ENCODE data around the gene CISD3.

CISD3 gene

GRCh38 chr17:38779965-38780752 lies 50.0 kb downstream of the CISD3 start (continued):
- TF ChIP-seq HOXC10 (CRISPR knock-in tag; IDR thresholded peaks at IDR 0.05) (no peak), ZNF280D (tag by site-specific recombination; IDR thresholded peaks at IDR 0.05) (no peak)

- CTCF ChIA-PET: no interaction called here
These were observed 53.1 kb downstream of the CISD3 start for GRCh38 chr17:38783227-38783626.

More at GRCh38 chr17:38783227-38783626, 53.1 kb downstream of the CISD3 start:
- Histone ChIP-seq H3K4me3 (ENCODE audit: low read depth, low read length) (no peak overlapping the region), H3K36me3 (ENCODE audit: control insufficient read depth in 2 of 2, insufficient read depth in 1 of 2, low read length in 2 of 2) (peaks cover 57 to 89% of the 10 kb centered on the region in 2 experiments), H3K9me3 (ENCODE audit: control insufficient read depth, insufficient read depth, low read depth, low read length) (no peaks in the 10 kb centered on the region), H3K4me1 (ENCODE audit: control insufficient read depth, insufficient read depth, low read length) (no peaks in the 10 kb centered on the region), H3K27ac (ENCODE audit: extremely low read depth, low read depth, low read length) (no peak overlapping the region)
- POLR2A ChIA-PET: no interaction called here
- TF ChIP-seq, protein P1, sequence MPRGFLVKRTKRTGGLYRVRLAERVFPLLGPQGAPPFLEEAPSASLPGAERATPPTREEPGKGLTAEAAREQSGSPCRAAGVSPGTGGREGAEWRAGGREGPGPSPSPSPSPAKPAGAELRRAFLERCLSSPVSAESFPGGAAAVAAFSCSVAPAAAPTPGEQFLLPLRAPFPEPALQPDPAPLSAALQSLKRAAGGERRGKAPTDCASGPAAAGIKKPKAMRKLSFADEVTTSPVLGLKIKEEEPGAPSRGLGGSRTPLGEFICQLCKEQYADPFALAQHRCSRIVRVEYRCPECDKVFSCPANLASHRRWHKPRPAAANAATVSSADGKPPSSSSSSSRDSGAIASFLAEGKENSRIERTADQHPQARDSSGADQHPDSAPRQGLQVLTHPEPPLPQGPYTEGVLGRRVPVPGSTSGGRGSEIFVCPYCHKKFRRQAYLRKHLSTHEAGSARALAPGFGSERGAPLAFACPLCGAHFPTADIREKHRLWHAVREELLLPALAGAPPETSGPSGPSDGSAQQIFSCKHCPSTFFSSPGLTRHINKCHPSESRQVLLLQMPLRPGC (tag by site-specific recombination; IDR thresholded peaks at IDR 0.05): no peak
- TF ChIP-seq ZNF433 (tag by site-specific recombination; IDR thresholded peaks at IDR 0.05; ENCODE audit: low read depth): no peak
- TF ChIP-seq ZNF843 (tag by site-specific recombination; IDR thresholded peaks at IDR 0.05): no peak
- no peak for TF ChIP-seq ZNF510 (tag by site-specific recombination; IDR thresholded peaks at IDR 0.05; ENCODE audit: insufficient replicate concordance)
- TF ChIP-seq ZBTB8A (tag by site-specific recombination; IDR thresholded peaks at IDR 0.05): no peak
- TF ChIP-seq ZNF138 (tag by site-specific recombination; IDR thresholded peaks at IDR 0.05; ENCODE audit: borderline replicate concordance): no peak
- no peak for TF ChIP-seq ZNF830 (tag by site-specific recombination; IDR thresholded peaks at IDR 0.05; ENCODE audit: low read depth)
- TF ChIP-seq ZNF777 (tag by site-specific recombination; IDR thresholded peaks at IDR 0.05; ENCODE audit: borderline replicate concordance): no peak
- TF ChIP-seq ZNF580 (tag by site-specific recombination; IDR thresholded peaks at IDR 0.05): no peak
- no peak for TF ChIP-seq ZNF544 (tag by site-specific recombination; IDR thresholded peaks at IDR 0.05)
- TF ChIP-seq MYNN (tag by site-specific recombination; IDR thresholded peaks at IDR 0.05; ENCODE audit: borderline replicate concordance): no peak

Measured in HEK293 (cell line).